AG09319 (cell line): Measurements from ENCODE around the gene CALCR.

Source experiments
- DNase-seq: peaks from one replicate; pipeline ENCODE4 v3.0.0-alpha.2; 2010; ENCODE audit warnings: low read depth; ENCODE audit errors: extremely low read depth
- CTCF ChIP-seq: IDR thresholded peaks from 2 replicates; pipeline ENCODE4 v1.5.1; 2011; ENCODE audit warnings: low read depth, mild to moderate bottlenecking, inconsistent platforms, low read length, moderate library complexity

Gene CALCR

GRCh38 chr7:93471456-93471855, 103.1 kb downstream of the CALCR start:
- TF ChIP-seq CTCF, result no peak

GRCh38 chr7:93463764-93464163, 110.8 kb downstream of the CALCR start:
- no peak for DNase-seq
- TF ChIP-seq CTCF, result no peak

More at GRCh38 chr7:93471456-93471855, 103.1 kb downstream of the CALCR start:
- no peak for DNase-seq

GRCh38 chr7:93461350-93461749, 113.2 kb downstream of the CALCR start:
- no peak for DNase-seq
- no peak for TF ChIP-seq CTCF

GRCh38 chr7:93453262-93453661, 121.3 kb downstream of the CALCR start:
- no peak for TF ChIP-seq CTCF
- DNase-seq, result no peak

GRCh38 chr7:93448176-93448575, 126.3 kb downstream of the CALCR start:
- no peak for DNase-seq
- no peak for TF ChIP-seq CTCF

GRCh38 chr7:93447509-93447908, 127.0 kb downstream of the CALCR start:
- no peak for TF ChIP-seq CTCF
- no peak for DNase-seq

- no peak for DNase-seq
- TF ChIP-seq CTCF, result peak; percentile 73
Observed at GRCh38 chr7:93442478-93443224, 131.9 kb downstream of the CALCR start.
